GM19324 (cell line): ENCODE measurements around the gene TUBB6.

ENCODE experiments used
- ATAC-seq: cut with Tn5 transposase; IDR thresholded peaks from one replicate; pipeline ENCODE4 v1.9.1; 2021; ENCODE audit warnings: mild to moderate bottlenecking, moderate library complexity; ENCODE audit not compliant: unreplicated experiment, low FRiP score

The TUBB6 gene

DNA sequence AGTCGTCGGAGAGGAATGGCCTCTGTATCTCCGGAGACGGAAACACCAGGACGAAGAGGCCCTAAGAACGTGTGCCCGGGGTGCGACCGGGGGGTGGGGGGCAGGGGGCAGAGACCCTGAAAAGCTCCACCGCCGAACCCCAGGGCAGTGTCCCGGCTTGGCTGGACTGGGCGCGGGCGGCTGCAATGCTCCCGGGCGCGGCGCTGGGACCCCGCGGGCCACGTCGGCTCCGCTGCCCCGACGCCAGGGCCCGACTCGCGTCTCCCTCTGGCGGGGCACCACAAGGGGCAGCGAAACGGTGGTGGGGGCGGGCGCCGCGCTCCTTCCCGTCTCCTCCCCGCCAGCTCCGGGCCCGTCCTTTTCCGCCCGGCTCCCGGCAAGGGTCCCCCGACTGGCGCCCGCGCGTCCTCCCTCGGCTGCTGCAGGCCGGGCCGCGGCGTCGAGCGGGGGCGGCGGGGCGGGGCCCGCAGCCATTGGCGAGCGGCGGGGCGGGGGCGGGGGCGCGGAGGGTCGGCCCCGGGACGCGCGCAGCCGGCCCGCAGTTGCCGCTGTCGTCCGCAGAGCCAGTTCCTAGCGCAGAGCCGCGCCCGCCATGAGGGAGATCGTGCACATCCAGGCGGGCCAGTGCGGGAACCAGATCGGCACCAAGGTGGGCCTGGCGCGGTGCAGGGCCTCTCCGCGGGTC, at the start of gene TUBB6:
Gene TUBB6, plus strand, starts transcription at position 541 of the 685 bp plus-strand sequence. Its CDS starts 52 bp downstream, at position 593.
- ATAC-seq: peak; percentile 52

GRCh38 chr18:12258719-12259705, 49.0 kb upstream of the TUBB6 start:
- ATAC-seq: no peak

DNA sequence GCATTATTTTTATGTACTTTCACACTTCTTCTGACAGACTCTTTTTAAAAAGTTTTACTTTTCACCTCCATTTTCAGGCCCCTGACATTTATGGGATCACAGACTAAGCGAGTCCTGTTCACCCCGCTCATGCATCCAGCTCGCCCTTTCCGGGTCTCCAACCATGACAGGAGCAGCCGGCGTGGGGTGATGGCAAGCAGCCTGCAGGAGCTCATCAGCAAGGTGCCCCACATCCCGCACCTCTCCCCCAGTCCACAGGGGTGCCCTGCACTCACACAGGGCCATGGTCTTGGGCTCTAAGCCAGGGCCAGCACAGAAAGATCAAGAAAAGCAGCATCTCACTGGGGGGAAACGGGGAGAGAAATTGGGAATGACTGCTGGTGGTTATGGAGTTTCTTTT, 45.3 kb upstream of the TUBB6 start:
- ATAC-seq: no peak

- no peak for ATAC-seq
Observed at GRCh38 chr18:12264864-12265263, 43.2 kb upstream of the TUBB6 start.

DNA sequence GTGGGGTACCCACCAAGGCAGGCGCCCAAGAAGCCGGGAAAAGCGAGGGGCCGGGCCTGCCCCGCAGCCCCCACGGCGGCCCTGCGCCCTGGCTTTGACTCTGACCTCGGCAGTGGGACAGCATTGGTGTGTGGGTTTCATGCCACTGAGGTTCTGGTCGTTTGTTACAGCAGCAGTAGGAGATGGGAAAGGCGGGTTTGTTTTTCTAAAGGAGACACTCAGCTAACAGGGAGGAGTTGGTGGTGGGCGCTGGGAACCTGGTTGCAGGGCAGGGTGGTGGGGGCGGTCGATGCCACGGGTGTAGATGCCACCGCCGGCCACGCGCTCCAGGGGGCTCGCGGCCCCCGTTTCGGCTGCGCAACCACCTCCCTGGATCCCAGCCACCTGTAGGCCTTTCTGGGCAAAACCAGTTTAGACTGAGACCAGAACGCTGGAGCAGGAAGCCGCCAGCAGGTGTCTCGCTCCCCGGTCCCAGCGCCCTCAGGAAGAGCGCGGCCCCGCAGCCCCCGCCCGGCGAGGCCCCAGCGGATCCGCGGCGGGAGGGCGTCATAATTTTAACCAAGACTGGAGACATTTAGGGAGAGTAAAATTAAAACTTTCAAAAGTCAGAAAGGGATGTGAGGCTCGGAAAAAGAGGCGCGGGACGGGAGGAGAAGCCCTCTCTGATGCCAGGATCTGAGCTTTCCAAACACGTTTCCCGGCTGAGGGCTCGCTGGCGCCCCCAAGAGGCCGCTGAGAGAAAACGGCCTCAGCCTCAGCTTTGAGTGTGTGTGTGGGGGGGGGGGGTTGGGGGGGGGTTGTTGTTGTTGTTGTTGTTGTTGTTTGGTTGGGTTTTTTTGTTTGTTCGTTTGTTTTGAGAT, 36.4 kb upstream of the TUBB6 start:
- ATAC-seq: peak; percentile 60

- no peak for ATAC-seq
Observed at GRCh38 chr18:12274793-12275192, 33.2 kb upstream of the TUBB6 start.

GRCh38 chr18:12276736-12277554, 31.1 kb upstream of the TUBB6 start:
- no peak for ATAC-seq

DNA sequence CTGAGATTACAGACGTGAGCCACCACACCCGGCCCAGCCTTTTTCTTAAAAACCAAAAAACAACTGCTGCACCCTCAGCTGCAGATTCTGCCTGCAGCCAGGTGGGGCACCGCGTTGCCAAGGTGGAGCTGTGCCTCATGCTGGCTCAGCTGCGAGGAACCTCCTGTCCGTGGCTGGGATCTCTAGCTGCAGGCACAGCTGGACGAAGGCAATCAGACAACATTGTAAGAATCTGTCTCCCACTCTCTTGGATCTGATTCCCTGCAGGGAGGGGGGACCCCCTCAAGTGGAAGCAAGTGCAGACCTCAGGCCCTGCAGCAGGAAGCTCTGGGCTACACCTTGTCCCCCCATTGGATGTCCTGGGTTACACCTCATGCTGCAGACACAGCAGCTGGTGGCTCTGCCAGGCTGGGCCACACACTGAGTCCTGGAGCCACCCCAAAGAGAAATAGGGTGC, 29.8 kb upstream of the TUBB6 start:
- ATAC-seq: no peak

DNA sequence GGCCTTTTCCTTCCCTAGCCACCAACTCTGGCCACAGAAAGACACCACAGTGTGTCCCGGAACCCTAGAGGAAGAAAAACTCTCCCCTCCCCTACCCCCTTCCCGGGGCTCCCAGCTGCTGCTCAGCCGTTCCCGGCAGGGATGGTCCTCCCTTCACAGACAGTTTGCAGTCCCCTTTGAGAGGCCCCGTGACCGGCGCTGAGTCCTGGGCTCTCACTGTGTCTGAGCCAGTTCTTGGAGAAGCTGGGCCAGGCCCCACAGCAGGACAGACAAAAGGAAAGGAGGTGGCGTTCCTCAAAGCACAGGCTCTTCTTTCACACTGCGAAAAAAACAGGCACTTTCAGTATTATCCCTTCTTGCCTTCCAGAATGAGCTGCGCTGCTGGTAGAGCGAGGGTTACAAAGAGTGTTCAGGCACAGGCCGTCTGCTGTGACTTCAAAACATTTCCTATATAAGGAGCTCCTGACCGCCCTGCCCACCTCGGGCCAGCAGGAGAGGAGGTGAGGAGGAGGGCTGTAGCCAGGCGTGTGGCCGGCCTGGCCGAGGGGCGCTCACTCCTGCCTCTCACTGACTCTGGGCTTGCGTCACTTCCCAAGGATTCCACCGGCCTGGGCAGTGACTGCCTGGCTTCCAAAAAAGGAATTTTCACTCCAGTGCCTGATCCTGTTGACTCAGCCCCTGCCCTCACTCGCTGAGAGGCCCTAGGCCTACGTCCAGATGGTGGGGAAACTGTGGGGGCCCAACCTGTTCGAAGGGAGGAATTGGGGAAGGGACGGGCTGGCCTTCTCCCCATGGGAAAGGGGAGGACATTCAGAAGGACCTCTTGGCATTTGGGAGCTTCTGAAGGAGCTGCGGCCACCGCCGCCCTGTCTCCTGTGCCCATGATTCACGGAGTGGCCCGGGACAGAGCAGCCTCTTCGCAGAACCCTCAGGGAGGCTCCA, 29.0 kb upstream of the TUBB6 start:
- ATAC-seq: no peak

- ATAC-seq: no peak
Observed at GRCh38 chr18:12279781-12280531, 28.1 kb upstream of the TUBB6 start.

- no peak for ATAC-seq
Observed at GRCh38 chr18:12281861-12282260, 26.2 kb upstream of the TUBB6 start.

- ATAC-seq: no peak
Observed at GRCh38 chr18:12282442-12283039, 25.5 kb upstream of the TUBB6 start.

GRCh38 chr18:12283256-12283655, 24.8 kb upstream of the TUBB6 start:
- no peak for ATAC-seq

DNA sequence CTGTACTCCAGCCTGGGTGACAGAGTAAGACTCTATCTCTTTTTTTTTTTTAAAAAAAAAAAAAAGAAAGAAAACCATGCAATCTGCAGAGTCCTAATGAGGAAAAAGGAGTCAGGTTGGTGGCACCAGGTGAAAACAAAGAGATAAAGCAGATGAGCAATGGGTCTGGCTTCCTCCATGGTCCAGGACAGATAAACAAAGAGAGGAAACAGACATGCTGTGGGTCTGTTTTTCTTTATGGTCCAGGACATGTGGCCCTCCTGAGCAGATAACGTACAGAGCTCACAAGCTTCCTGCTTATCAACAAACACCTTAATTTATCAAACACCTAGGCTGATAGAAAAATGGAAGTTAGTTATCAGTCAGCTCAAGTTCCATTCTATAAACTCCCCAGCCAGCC, 24.4 kb upstream of the TUBB6 start:
- no peak for ATAC-seq

- ATAC-seq: no peak
Observed at GRCh38 chr18:12287131-12287681, 20.8 kb upstream of the TUBB6 start.

DNA sequence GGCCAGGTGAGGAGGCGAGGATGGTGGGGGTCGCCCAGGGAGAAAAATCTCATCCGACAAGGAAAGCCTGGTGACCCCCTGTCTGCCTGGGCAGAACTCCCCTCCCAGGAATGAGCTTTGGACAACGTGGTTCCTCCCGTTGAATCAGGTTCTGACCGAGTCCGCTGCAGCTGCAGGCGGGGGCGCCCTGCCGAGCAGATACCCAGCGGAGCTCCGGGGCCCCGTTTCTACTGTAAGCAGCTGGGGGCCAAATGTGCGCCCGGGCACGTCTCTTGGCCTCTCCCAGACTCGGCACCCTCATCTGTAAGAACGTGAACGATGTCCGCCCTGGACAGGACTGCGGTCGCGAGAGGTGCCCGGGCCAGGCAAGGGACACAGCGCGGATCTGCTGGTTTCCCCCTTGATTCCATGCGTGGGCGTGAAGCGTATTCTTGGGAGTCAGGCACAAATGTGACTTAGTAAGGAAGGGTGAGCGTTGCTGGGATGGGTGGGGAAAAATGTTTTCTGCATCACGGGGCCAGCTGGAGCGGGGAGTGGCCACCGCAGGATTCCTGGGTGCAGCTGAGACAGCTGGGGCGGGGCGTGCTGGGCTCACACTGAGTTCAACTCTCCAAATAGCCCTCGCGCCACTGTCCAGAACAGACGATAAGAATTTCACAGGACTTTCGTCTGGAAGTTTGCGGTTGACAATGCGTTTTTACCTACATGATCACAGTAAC, 20.2 kb upstream of the TUBB6 start:
- ATAC-seq: no peak

- ATAC-seq: no peak
Observed at GRCh38 chr18:12288403-12288755, 19.7 kb upstream of the TUBB6 start.
